HepG2 (cell line): ENCODE measurements around the gene HMGCS2. TPM values are rescaled to one million over a fixed set of nuclear protein-coding genes. Genes with fewer than 3 reads are reported as not detected.

ENCODE experiments used
- ATAC-seq: fragments of 200-7000 bp; cut with Tn5 transposase; 3 replicates; pipeline ENCODE4 v1.9.1; 2020; ENCODE audit warnings: mild to moderate bottlenecking, moderate library complexity
- BruUV-seq: library from RNA; stranded (reverse); fragments of 400-500 nt; replicated peaks from 2 replicates; lab custom pipeline; 2021; lab: Mats Ljungman, UMichigan
- CTCF ChIA-PET: fragments of 300-600 bp; formaldehyde crosslinking; extraction: SDS; loops from one replicate; lab custom pipeline; 2021; ENCODE audit warnings: low total read pairs, inconsistent platforms, low intra/inter-chr PET ratio; lab: Yijun Ruan, JAX
- POLR2A ChIA-PET: fragments of 350-600 bp; sonication (Branson Sonifier 250); formaldehyde crosslinking; loops from one replicate; lab custom pipeline; 2020; ENCODE audit warnings: antibody characterized with exemption, inconsistent platforms; lab: Yijun Ruan, JAX
- DNase-seq: peaks from one replicate; pipeline ENCODE4 v3.0.0-alpha.2; 2015; ENCODE audit warnings: low spot score
- FAIRE-seq: peaks from 3 replicates; lab custom pipeline; 2011; peaks lifted over from hg19 to GRCh38; lab: Jason Lieb, UNC
- H2AFZ ChIP-seq: one replicate; pipeline ENCODE4 v1.6.1; 2011; ENCODE audit warnings: low read length, inconsistent platforms
- H3K27ac ChIP-seq: fragments of 300-600 bp; 3 replicates; pipeline ENCODE4 v1.8.0; 2011; ENCODE audit warnings: mixed run types, mild to moderate bottlenecking, mixed read lengths, low read length, inconsistent platforms; ENCODE audit not compliant: insufficient read depth; ENCODE audit errors: extremely low read length
- H3K27me3 ChIP-seq, 2 experiments: fragments of 200-600 bp in 1 of 2; 2 replicates in 1 of 2; 3 replicates in 1 of 2; pipeline versions ENCODE4 v1.6.0 to v1.8.0; 2011; ENCODE audit warnings: low read length in 2 of 2, mild to moderate bottlenecking in 2 of 2, moderate library complexity in 2 of 2, inconsistent platforms in 1 of 2; ENCODE audit not compliant: insufficient read depth in 2 of 2, control insufficient read depth in 1 of 2
- H3K36me3 ChIP-seq, 2 experiments: fragments of 200-600 bp in 1 of 2; replicated peaks in 1 of 2; 2 replicates in 1 of 2; 3 replicates in 1 of 2; pipeline versions ENCODE4 v1.5.1 to v1.8.0; 2011; ENCODE audit warnings: low read length in 2 of 2, inconsistent platforms in 1 of 2; ENCODE audit not compliant: insufficient read depth in 2 of 2, control insufficient read depth in 1 of 2
- H3K4me1 ChIP-seq: 2 replicates; pipeline ENCODE4 v1.5.1; 2012; ENCODE audit warnings: low read length, inconsistent platforms; ENCODE audit not compliant: insufficient read depth
- H3K4me2 ChIP-seq: 2 replicates; pipeline ENCODE4 v1.6.0; 2011; ENCODE audit warnings: low read depth, low read length, inconsistent platforms
- H3K4me3 ChIP-seq, 3 experiments: fragments of 200-600 bp in 1 of 3; sonication (generic), shearing (Covaris generic) in 1 of 3; replicated peaks in 1 of 3; 2 replicates each; pipeline ENCODE4 v1.5.1; 2011 to 2016; ENCODE audit warnings: low read length in 3 of 3, inconsistent platforms in 2 of 3, low read depth in 2 of 3, mild to moderate bottlenecking in 2 of 3, control low read depth in 1 of 3, mixed read lengths in 1 of 3; ENCODE audit not compliant: insufficient read depth in 1 of 3
- H3K79me2 ChIP-seq: one replicate; pipeline ENCODE4 v1.6.1; 2011; ENCODE audit warnings: low read length, inconsistent platforms; ENCODE audit not compliant: insufficient read depth
- H3K9ac ChIP-seq: 2 replicates; pipeline ENCODE4 v1.6.0; 2011; ENCODE audit warnings: mild to moderate bottlenecking, low read depth, low read length, inconsistent platforms; ENCODE audit not compliant: insufficient read depth
- H3K9me3 ChIP-seq: 2 replicates; pipeline ENCODE4 v1.5.1; 2012; ENCODE audit warnings: mild to moderate bottlenecking, low read length
- H4K20me1 ChIP-seq: 2 replicates; pipeline ENCODE4 v1.6.0; 2011; ENCODE audit warnings: inconsistent platforms, mild to moderate bottlenecking, low read length, moderate library complexity; ENCODE audit not compliant: insufficient read depth
- FOXK1 ChIP-seq: sonication (generic); formaldehyde crosslinking; IDR thresholded peaks from 2 replicates; pipeline ENCODE4 v1.4.0; 2020; ENCODE audit warnings: low read depth, missing genetic modification reagents, borderline replicate concordance
- FOXO1 ChIP-seq: sonication (generic); formaldehyde crosslinking; IDR thresholded peaks from 2 replicates; pipeline ENCODE4 v1.4.0; 2020; ENCODE audit warnings: missing genetic modification reagents
- GATAD2A ChIP-seq: IDR thresholded peaks from 2 replicates; pipeline ENCODE4 v1.6.1; 2016
- GZF1 ChIP-seq: sonication (generic); formaldehyde crosslinking; IDR thresholded peaks from 2 replicates; pipeline ENCODE4 v1.5.1; 2020; ENCODE audit warnings: mild to moderate bottlenecking, missing genetic modification reagents
- KAT8 ChIP-seq: IDR thresholded peaks from 2 replicates; pipeline ENCODE4 v1.6.1; 2016; ENCODE audit warnings: missing genetic modification reagents, missing compliant biosample characterization
- MED8 ChIP-seq: sonication (generic); formaldehyde crosslinking; IDR thresholded peaks from 2 replicates; pipeline ENCODE4 v1.8.1; 2023; ENCODE audit warnings: mild to moderate bottlenecking, missing genetic modification reagents; ENCODE audit not compliant: insufficient replicate concordance
- NR2F6 ChIP-seq, 2 experiments: IDR thresholded peaks; 2 replicates each; pipeline ENCODE4 v1.6.1; 2016; ENCODE audit warnings: antibody characterized with exemption in 1 of 2, mild to moderate bottlenecking in 1 of 2
- PHF8 ChIP-seq: sonication (generic); formaldehyde crosslinking; IDR thresholded peaks from 2 replicates; pipeline ENCODE4 v1.5.0; 2020; ENCODE audit warnings: missing genetic modification reagents
- RARA ChIP-seq: IDR thresholded peaks from 2 replicates; pipeline ENCODE4 v1.6.1; 2016; ENCODE audit warnings: missing genetic modification reagents, missing compliant biosample characterization
- TEAD3 ChIP-seq: optimal IDR thresholded peaks from 2 replicates; pipeline ENCODE3; 2016; ENCODE audit warnings: borderline replicate concordance
- ZNF143 ChIP-seq: sonication (generic); formaldehyde crosslinking; IDR thresholded peaks from 2 replicates; pipeline ENCODE4 v1.4.0; 2020; ENCODE audit warnings: missing genetic modification reagents
- ZNF652 ChIP-seq: IDR thresholded peaks from 2 replicates; pipeline ENCODE4 v1.6.1; 2016; ENCODE audit warnings: low read depth, borderline replicate concordance
- ZNF703 ChIP-seq: sonication (generic); formaldehyde crosslinking; IDR thresholded peaks from 2 replicates; pipeline ENCODE4 v1.5.1; 2020; ENCODE audit warnings: missing genetic modification reagents, mild to moderate bottlenecking, moderate library complexity, borderline replicate concordance
- ZNF790 ChIP-seq: sonication (generic); formaldehyde crosslinking; IDR thresholded peaks from 2 replicates; pipeline ENCODE4 v1.8.0; 2022; ENCODE audit warnings: missing genetic modification reagents, mild to moderate bottlenecking, borderline replicate concordance
- WGBS: methylation state at CpG from one replicate; pipeline ENCODE4 v1.1.6; 2017; ENCODE audit warnings: low lambda C conversion rate; 5-methylcytosine and 5-hydroxymethylcytosine counted together
- in situ Hi-C: cut with HindIII; loops from 2 replicates; pipeline ENCODE4 v1.10.0; 2017; ENCODE audit warnings: low pct_unique_long_range_greater_than_20kb; ENCODE audit not compliant: extremely low pct_ligation_motif_present
- intact Hi-C: fragments of 100-400 bp; cut with micrococcal nuclease; formaldehyde crosslinking; loops from one replicate; pipeline ENCODE4 v1.10.0; 2022; ENCODE audit not compliant: unreplicated experiment
- polyA plus RNA-seq, 8 experiments: library from polyadenylated mRNA; depleted of rRNA in 3 of 8; stranded (reverse) in 7 of 8; unstranded in 1 of 8; fragments of >200 nt; fragmentation: Illumina TruSeq in 4 of 8; extraction: Trizol in 4 of 8; gene quantifications; 2 replicates each; pipeline versions ENCODE4 v1.2.1 to v1.2.3, GENCODE V29; 2011 to 2016; ENCODE audit warnings: low read depth in 4 of 8, missing spikeins in 1 of 8, mixed read lengths in 1 of 8; ENCODE audit not compliant: insufficient read depth in 1 of 8
- total RNA-seq, 5 experiments: library from RNA; depleted of rRNA; stranded (reverse); fragments of >200 nt; fragmentation: Illumina TruSeq; extraction: Trizol; gene quantifications; 2 replicates each; pipeline ENCODE4 v1.2.3, GENCODE V29; 2016; ENCODE audit warnings: low read depth in 1 of 5
- TF ChIP-seq, protein P1 (sequence below): sonication (generic); formaldehyde crosslinking; IDR thresholded peaks from 2 replicates; pipeline ENCODE4 v1.5.0; 2020; ENCODE audit warnings: missing genetic modification reagents

Gene HMGCS2
- total and polyA plus RNA-seq, 2 of the 13 experiments (the other 11 are each of a cell fraction or from before 2014, with no cell fraction given), result 0.44 to 1.5 TPM

GRCh38 chr1:119791377-119791776 is 22.7 kb upstream of the HMGCS2 start:
- POLR2A ChIA-PET, result interaction anchor here (1.0 to 2.0 kb wide), 2 partner anchors 11 to 25 kb away, joined by 4 to 6 read pairs; no protein-coding TSS in a partner anchor
- H3K4me2 ChIP-seq, result peak overlapping the region; percentile 65
- H3K27ac ChIP-seq, result peak overlapping the region; percentile 56

DNA sequence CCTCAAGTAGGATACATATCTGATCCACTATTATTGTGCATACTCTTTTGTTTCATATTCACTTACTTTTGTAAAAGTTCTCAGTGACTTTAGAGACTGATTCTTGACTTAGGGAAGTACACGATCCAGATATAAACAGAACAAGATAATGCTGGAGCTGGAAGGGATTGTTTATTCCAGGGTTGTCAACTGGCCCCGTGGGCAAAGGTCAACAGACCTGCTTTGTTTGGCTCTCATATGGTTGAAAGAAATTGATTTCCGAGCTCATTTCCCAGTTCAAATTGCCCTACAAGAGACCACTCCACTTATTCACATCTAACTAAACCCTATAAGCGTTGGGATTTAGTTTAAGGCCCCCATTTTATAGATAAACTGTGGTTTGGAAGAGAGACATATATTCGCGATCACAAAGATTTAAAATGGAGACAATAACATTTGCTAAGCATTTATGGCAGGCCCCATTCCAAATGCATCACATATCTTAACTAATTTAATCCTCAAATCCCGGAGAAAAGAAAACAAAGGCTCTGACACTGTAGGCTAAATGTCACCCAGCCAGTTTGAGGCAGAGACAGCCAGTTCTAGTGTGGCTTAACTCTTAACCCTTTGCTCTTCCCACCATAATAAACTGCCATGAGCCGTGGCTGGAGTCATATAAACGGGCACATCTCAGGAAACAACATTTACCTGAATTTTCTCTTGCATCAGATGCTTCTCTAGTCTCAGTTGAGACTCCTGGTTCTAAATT is 21.9 kb upstream of the HMGCS2 start:
- no peaks in the 10 kb centered on the region for H3K27me3 ChIP-seq
- CTCF ChIA-PET, result no interaction called here
- H3K9me3 ChIP-seq, result no peaks in the 10 kb centered on the region
- no peak overlapping the region; the same call in 1 of the 2 replicates for H3K9ac ChIP-seq
- DNase-seq (no peak), ATAC-seq (peak; percentile 85), FAIRE-seq (peak; percentile 54)
- H2AFZ ChIP-seq, result no peak overlapping the region
- WGBS, result 10% methylated on average over 9 of the region's 9 CpGs
- POLR2A ChIA-PET, result interaction anchor here (2.0 kb wide), 1 partner anchor 10 kb away, joined by 6 read pairs; no protein-coding TSS in a partner anchor
- no peaks in the 10 kb centered on the region for H3K36me3 ChIP-seq
- H3K79me2 ChIP-seq, result no peaks in the 10 kb centered on the region
- peaks cover 66% of the 10 kb centered on the region for H3K4me1 ChIP-seq
- peak overlapping the region; percentile 56 for H3K27ac ChIP-seq
- H4K20me1 ChIP-seq, result no peaks in the 10 kb centered on the region
- H3K4me3 ChIP-seq, result no peak overlapping the region; a peak in 1 of 6 replicates
- in situ Hi-C loops (no loop called here), intact Hi-C loops (no loop called here)
- BruUV-seq, result no TSS peak
- peak overlapping the region; percentile 65 for H3K4me2 ChIP-seq
- no peak for TF ChIP-seq KAT8 (CRISPR knock-in tag)
- TF ChIP-seq ZNF652 (CRISPR knock-in tag), result peak; percentile 83
- TF ChIP-seq FOXO1, result peak; percentile 44; the same call in 1 of the 2 replicates
- no peak for TF ChIP-seq ZNF143 (CRISPR knock-in tag)
- peak; percentile 28; the same call in 1 of the 2 replicates for TF ChIP-seq RARA
- peak; percentile 15; the same call in 1 of the 2 replicates for TF ChIP-seq FOXK1 (CRISPR knock-in tag)
- TF ChIP-seq NR2F6 (IDR thresholded peaks at IDR 0.05), result peak; percentile 32; the same call in 1 of the 2 replicates
- TF ChIP-seq NR2F6 (CRISPR knock-in tag; IDR thresholded peaks at IDR 0.05), result 0 out of 2 replicates have a peak, but pooled peaks have one; percentile 29
- TF ChIP-seq PHF8 (CRISPR knock-in tag), result no peak
- TF ChIP-seq GZF1, result no peak
- peak; percentile 53; the same call in 1 of the 2 replicates for TF ChIP-seq GATAD2A (CRISPR knock-in tag)
- TF ChIP-seq ZNF703, result no peak
- TF ChIP-seq ZNF790, result no peak
- TF ChIP-seq, protein P1, sequence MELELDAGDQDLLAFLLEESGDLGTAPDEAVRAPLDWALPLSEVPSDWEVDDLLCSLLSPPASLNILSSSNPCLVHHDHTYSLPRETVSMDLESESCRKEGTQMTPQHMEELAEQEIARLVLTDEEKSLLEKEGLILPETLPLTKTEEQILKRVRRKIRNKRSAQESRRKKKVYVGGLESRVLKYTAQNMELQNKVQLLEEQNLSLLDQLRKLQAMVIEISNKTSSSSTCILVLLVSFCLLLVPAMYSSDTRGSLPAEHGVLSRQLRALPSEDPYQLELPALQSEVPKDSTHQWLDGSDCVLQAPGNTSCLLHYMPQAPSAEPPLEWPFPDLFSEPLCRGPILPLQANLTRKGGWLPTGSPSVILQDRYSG (CRISPR knock-in tag), result no peak

More at GRCh38 chr1:119791377-119791776, 22.7 kb upstream of the HMGCS2 start:
- FAIRE-seq (no peak), DNase-seq (no peak), ATAC-seq (peak; percentile 49)
- Histone ChIP-seq H4K20me1 (no peaks in the 10 kb centered on the region), H3K79me2 (no peaks in the 10 kb centered on the region), H3K4me3 (no peak overlapping the region), H2AFZ (no peak overlapping the region), H3K4me1 (peaks cover 66% of the 10 kb centered on the region), H3K9me3 (no peaks in the 10 kb centered on the region), H3K27me3 (0 out of 5 replicates have a peak, but pooled peaks cover 0 to under 1% of the 10 kb centered on the region in 2 experiments), H3K36me3 (no peaks in the 10 kb centered on the region), H3K9ac (no peak overlapping the region)
- intact Hi-C loops, result no loop called here
- in situ Hi-C loops, result no loop called here
- CTCF ChIA-PET, result no interaction called here
- peak; percentile 31 for TF ChIP-seq TEAD3 (CRISPR knock-in tag)
- TF ChIP-seq MED8 (CRISPR knock-in tag), result no peak
- WGBS, result 23% methylated on average over 4 of the region's 4 CpGs
- no TSS peak for BruUV-seq
